ENCODE measurements around the gene DNMT3A.

DNMT3A gene

GRCh38 chr2:25336383-25336841, 5.3 kb downstream of the DNMT3A start:
- no peak overlapping the region for H3K27ac ChIP-seq (ENCODE audit: low read length)
- peaks cover 17% of the 10 kb centered on the region for H3K4me1 ChIP-seq (ENCODE audit: insufficient read depth, low read length)
- no peak overlapping the region for H3K4me2 ChIP-seq (ENCODE audit: insufficient read depth, low read length)
- TF ChIP-seq EZH2 (IDR thresholded peaks at IDR 0.05; ENCODE audit: borderline replicate concordance, low read depth, low read length, severe bottlenecking): no peak
- TF ChIP-seq CTCF (IDR thresholded peaks at IDR 0.05; ENCODE audit: borderline replicate concordance, extremely low read depth, low read length, poor library complexity, severe bottlenecking): no peak
- no peak for ATAC-seq (ENCODE audit: insufficient read depth, low read depth)
- DNase-seq: no peak
- H3K4me3 ChIP-seq (ENCODE audit: low read depth in 1 of 2, low read length in 2 of 2): no peak overlapping the region
- peaks cover 78% of the 10 kb centered on the region for H4K20me1 ChIP-seq (ENCODE audit: insufficient read depth, low read length)
- no peaks in the 10 kb centered on the region for H3K27me3 ChIP-seq (ENCODE audit: insufficient read depth, low read length, poor library complexity)
- H2AFZ ChIP-seq (ENCODE audit: low read depth, low read length): no peak overlapping the region
- H3K36me3 ChIP-seq (ENCODE audit: insufficient read depth, low read length): 0 out of 2 replicates have a peak, but pooled peaks cover 5% of the 10 kb centered on the region
- H3K9ac ChIP-seq (ENCODE audit: low read depth, low read length): no peak overlapping the region
- peaks cover 84% of the 10 kb centered on the region for H3K79me2 ChIP-seq (ENCODE audit: insufficient read depth, low read length)
- no peaks in the 10 kb centered on the region for H3K9me3 ChIP-seq (ENCODE audit: insufficient read depth, low read length, severe bottlenecking)

GRCh38 chr2:25335971-25336370, 5.8 kb downstream of the DNMT3A start:
- DNase-seq (no peak), ATAC-seq (ENCODE audit: insufficient read depth, low read depth) (no peak)
- H3K9ac ChIP-seq (ENCODE audit: low read depth, low read length): no peak overlapping the region
- H3K4me3 ChIP-seq (ENCODE audit: low read depth in 1 of 2, low read length in 2 of 2): no peak overlapping the region
- peaks cover 82% of the 10 kb centered on the region for H4K20me1 ChIP-seq (ENCODE audit: insufficient read depth, low read length)
- H3K36me3 ChIP-seq (ENCODE audit: insufficient read depth, low read length): 0 out of 2 replicates have a peak, but pooled peaks cover 7% of the 10 kb centered on the region
- H3K4me2 ChIP-seq (ENCODE audit: insufficient read depth, low read length): no peak overlapping the region
- H3K27me3 ChIP-seq (ENCODE audit: insufficient read depth, low read length, poor library complexity): no peaks in the 10 kb centered on the region
- peaks cover 17% of the 10 kb centered on the region for H3K4me1 ChIP-seq (ENCODE audit: insufficient read depth, low read length)
- TF ChIP-seq CTCF (IDR thresholded peaks at IDR 0.05; ENCODE audit: borderline replicate concordance, extremely low read depth, low read length, poor library complexity, severe bottlenecking) (no peak), EZH2 (IDR thresholded peaks at IDR 0.05; ENCODE audit: borderline replicate concordance, low read depth, low read length, severe bottlenecking) (no peak)
- H3K9me3 ChIP-seq (ENCODE audit: insufficient read depth, low read length, severe bottlenecking): no peaks in the 10 kb centered on the region
- H3K79me2 ChIP-seq (ENCODE audit: insufficient read depth, low read length): peaks cover 88% of the 10 kb centered on the region
- no peak overlapping the region for H3K27ac ChIP-seq (ENCODE audit: low read length)
- no peak overlapping the region for H2AFZ ChIP-seq (ENCODE audit: low read depth, low read length)

GRCh38 chr2:25335204-25335603, 6.5 kb downstream of the DNMT3A start:
- H3K9ac ChIP-seq (ENCODE audit: low read depth, low read length): no peak overlapping the region
- peaks cover 13% of the 10 kb centered on the region for H3K4me1 ChIP-seq (ENCODE audit: insufficient read depth, low read length)
- no peak overlapping the region for H3K4me2 ChIP-seq (ENCODE audit: insufficient read depth, low read length)
- H3K4me3 ChIP-seq (ENCODE audit: low read depth in 1 of 2, low read length in 2 of 2): no peak overlapping the region
- DNase-seq (no peak), ATAC-seq (ENCODE audit: insufficient read depth, low read depth) (no peak)
- H2AFZ ChIP-seq (ENCODE audit: low read depth, low read length): no peak overlapping the region
- H3K79me2 ChIP-seq (ENCODE audit: insufficient read depth, low read length): peaks cover 92% of the 10 kb centered on the region
- TF ChIP-seq EZH2 (IDR thresholded peaks at IDR 0.05; ENCODE audit: borderline replicate concordance, low read depth, low read length, severe bottlenecking): no peak
- TF ChIP-seq CTCF (IDR thresholded peaks at IDR 0.05; ENCODE audit: borderline replicate concordance, extremely low read depth, low read length, poor library complexity, severe bottlenecking): no peak
- H3K27me3 ChIP-seq (ENCODE audit: insufficient read depth, low read length, poor library complexity): no peaks in the 10 kb centered on the region
- H3K36me3 ChIP-seq (ENCODE audit: insufficient read depth, low read length): 0 out of 2 replicates have a peak, but pooled peaks cover 7% of the 10 kb centered on the region
- peaks cover 89% of the 10 kb centered on the region for H4K20me1 ChIP-seq (ENCODE audit: insufficient read depth, low read length)
- H3K27ac ChIP-seq (ENCODE audit: low read length): no peak overlapping the region
- no peaks in the 10 kb centered on the region for H3K9me3 ChIP-seq (ENCODE audit: insufficient read depth, low read length, severe bottlenecking)

Measured in DND-41 (cell line).